ENCODE measurements around the gene RAB40C. TPM values are rescaled to one million over a fixed set of nuclear protein-coding genes. Genes with fewer than 3 reads are reported as not detected.

The RAB40C gene
- total and polyA plus RNA-seq, 4 donors = 9.5 to 40.7 (median 18.7) TPM

GRCh38 chr16:635573-636205 lies 45.8 kb downstream of the RAB40C start:
- DNase-seq = no peak
- intact Hi-C loops (cut with DNase I) = loop anchor here in 1 of 2 donors (5.0 kb wide), 1 partner anchor 48 kb away; no protein-coding TSS in a partner anchor
- Histone ChIP-seq H3K36me3 (ENCODE audit: control insufficient read depth in 1 of 2, insufficient read depth in 2 of 2, low read length in 1 of 2) (peaks cover 0 to 2% of the 10 kb centered on the region in 2 donors), H3K9me3 (ENCODE audit: control insufficient read depth, low read length) (no peaks in the 10 kb centered on the region), H3K27ac (ENCODE audit: low read depth in 1 of 2, low read length in 2 of 2) (no peak overlapping the region), H3K4me1 (ENCODE audit: control insufficient read depth in 1 of 2, insufficient read depth in 2 of 2, low read length in 2 of 2) (no peaks in the 10 kb centered on the region), H3K27me3 (ENCODE audit: control insufficient read depth in 1 of 2, insufficient read depth in 2 of 2, low read length in 1 of 2) (no peaks in the 10 kb centered on the region), H3K4me3 (ENCODE audit: low read length in 2 of 2) (peak overlapping the region; percentile 55 to 84)
- no peak for ATAC-seq (ENCODE audit: low FRiP score)
- WGBS, 2 donors = 4 to 6% methylated on average over 44 to 55 of the region's 55 CpGs

GRCh38 chr16:636206-637080 lies 46.6 kb downstream of the RAB40C start, which contains the start of gene METTL26:
Gene METTL26 (minus strand): TSS chr16:636305. CDS start chr16:636290, 15 bp downstream.
- Histone ChIP-seq H3K9me3 (ENCODE audit: control insufficient read depth, low read length) (no peaks in the 10 kb centered on the region), H3K4me1 (ENCODE audit: control insufficient read depth in 1 of 2, insufficient read depth in 2 of 2, low read length in 2 of 2) (no peaks in the 10 kb centered on the region), H3K27me3 (ENCODE audit: control insufficient read depth in 1 of 2, insufficient read depth in 2 of 2, low read length in 1 of 2) (no peaks in the 10 kb centered on the region), H3K4me3 (ENCODE audit: low read length in 2 of 2) (peak within 1 kb of the TSS; percentile 84 to 86), H3K36me3 (ENCODE audit: control insufficient read depth in 1 of 2, insufficient read depth in 2 of 2, low read length in 1 of 2) (peaks cover 0 to 2% of the 10 kb centered on the region in 2 donors), H3K27ac (ENCODE audit: low read depth in 1 of 2, low read length in 2 of 2) (peak within 1 kb of the TSS in 1 of 2 donors; percentile 89)
- peak; percentile 98 to 99 for DNase-seq
- 0% methylated on average over 70 to 91 of the region's 91 CpGs for WGBS, 2 donors
- peak; percentile 93 for ATAC-seq (ENCODE audit: low FRiP score)
- intact Hi-C loops (cut with DNase I) = loop anchor here in 1 of 2 donors (5.0 kb wide), 1 partner anchor 49 kb away; no protein-coding TSS in a partner anchor

- Histone ChIP-seq H3K9me3 (ENCODE audit: control insufficient read depth, low read length) (no peaks in the 10 kb centered on the region), H3K4me3 (ENCODE audit: low read length in 2 of 2) (peak overlapping the region; percentile 84 to 86), H3K27me3 (ENCODE audit: control insufficient read depth in 1 of 2, insufficient read depth in 2 of 2, low read length in 1 of 2) (no peaks in the 10 kb centered on the region), H3K27ac (ENCODE audit: low read depth in 1 of 2, low read length in 2 of 2) (peak overlapping the region in 1 of 2 donors; percentile 43), H3K36me3 (ENCODE audit: control insufficient read depth in 1 of 2, insufficient read depth in 2 of 2, low read length in 1 of 2) (peaks cover 0 to 2% of the 10 kb centered on the region in 2 donors), H3K4me1 (ENCODE audit: control insufficient read depth in 1 of 2, insufficient read depth in 2 of 2, low read length in 2 of 2) (no peaks in the 10 kb centered on the region)
- intact Hi-C loops (cut with DNase I) = loop anchor here in 1 of 2 donors (5.0 kb wide), 1 partner anchor 50 kb away; no protein-coding TSS in a partner anchor
- DNase-seq (peak; percentile 93 to 97), ATAC-seq (ENCODE audit: low FRiP score) (peak; percentile 92)
- WGBS, 2 donors = 15 to 18% methylated on average over 33 to 53 of the region's 53 CpGs
Measured at GRCh38 chr16:637081-638018, 47.5 kb downstream of the RAB40C start.

- ATAC-seq (ENCODE audit: low FRiP score) = no peak
- H3K4me3 ChIP-seq (ENCODE audit: low read length in 2 of 2) = no peak overlapping the region
- intact Hi-C loops (cut with DNase I) = loop anchor here in 1 of 2 donors (5.0 kb wide), 1 partner anchor 51 kb away; no protein-coding TSS in a partner anchor
- H3K27me3 ChIP-seq (ENCODE audit: control insufficient read depth in 1 of 2, insufficient read depth in 2 of 2, low read length in 1 of 2) = no peaks in the 10 kb centered on the region
- WGBS, 2 donors = 87 to 89% methylated on average over 14 to 15 of the region's 15 CpGs
- no peaks in the 10 kb centered on the region for H3K9me3 ChIP-seq (ENCODE audit: control insufficient read depth, low read length)
- H3K27ac ChIP-seq (ENCODE audit: low read depth in 1 of 2, low read length in 2 of 2) = no peak overlapping the region
- DNase-seq = no peak
- no peaks in the 10 kb centered on the region for H3K4me1 ChIP-seq (ENCODE audit: control insufficient read depth in 1 of 2, insufficient read depth in 2 of 2, low read length in 2 of 2)
- peaks cover 0 to 2% of the 10 kb centered on the region in 2 donors for H3K36me3 ChIP-seq (ENCODE audit: control insufficient read depth in 1 of 2, insufficient read depth in 2 of 2, low read length in 1 of 2)
Measured at GRCh38 chr16:638034-638543, 48.2 kb downstream of the RAB40C start.

- intact Hi-C loops (cut with DNase I) = loop anchor here in 1 of 2 donors (5.0 kb wide), 1 partner anchor 52 kb away; no protein-coding TSS in a partner anchor
- H3K4me3 ChIP-seq (ENCODE audit: low read length in 2 of 2) = no peak overlapping the region
- no peaks in the 10 kb centered on the region for H3K4me1 ChIP-seq (ENCODE audit: control insufficient read depth in 1 of 2, insufficient read depth in 2 of 2, low read length in 2 of 2)
- no peaks in the 10 kb centered on the region for H3K36me3 ChIP-seq (ENCODE audit: control insufficient read depth in 1 of 2, insufficient read depth in 2 of 2, low read length in 1 of 2)
- 82 to 85% methylated on average over 9 of the region's 9 CpGs for WGBS, 2 donors
- H3K27ac ChIP-seq (ENCODE audit: low read depth in 1 of 2, low read length in 2 of 2) = no peak overlapping the region
- no peaks in the 10 kb centered on the region for H3K9me3 ChIP-seq (ENCODE audit: control insufficient read depth, low read length)
- H3K27me3 ChIP-seq (ENCODE audit: control insufficient read depth in 1 of 2, insufficient read depth in 2 of 2, low read length in 1 of 2) = no peaks in the 10 kb centered on the region
- no peak for DNase-seq
- ATAC-seq (ENCODE audit: low FRiP score) = no peak
Measured at GRCh38 chr16:638836-639235, 49.0 kb downstream of the RAB40C start.

- Histone ChIP-seq H3K36me3 (ENCODE audit: control insufficient read depth in 1 of 2, insufficient read depth in 2 of 2, low read length in 1 of 2) (no peaks in the 10 kb centered on the region), H3K27ac (ENCODE audit: low read depth in 1 of 2, low read length in 2 of 2) (no peak overlapping the region), H3K4me1 (ENCODE audit: control insufficient read depth in 1 of 2, insufficient read depth in 2 of 2, low read length in 2 of 2) (no peaks in the 10 kb centered on the region), H3K27me3 (ENCODE audit: control insufficient read depth in 1 of 2, insufficient read depth in 2 of 2, low read length in 1 of 2) (no peaks in the 10 kb centered on the region), H3K4me3 (ENCODE audit: low read length in 2 of 2) (no peak overlapping the region), H3K9me3 (ENCODE audit: control insufficient read depth, low read length) (no peaks in the 10 kb centered on the region)
- intact Hi-C loops (cut with DNase I) = no loop called here
- WGBS, 2 donors = 92% methylated on average over 5 of the region's 5 CpGs
- no peak for ATAC-seq (ENCODE audit: low FRiP score)
- DNase-seq = no peak
Measured at GRCh38 chr16:640614-641013, 50.7 kb downstream of the RAB40C start.

GRCh38 chr16:641326-642188 lies 51.7 kb downstream of the RAB40C start, which contains the start of gene MCRIP2:
Gene MCRIP2 (plus strand): TSS chr16:641828. CDS start chr16:641992, 164 bp downstream.
- H3K27me3 ChIP-seq (ENCODE audit: control insufficient read depth in 1 of 2, insufficient read depth in 2 of 2, low read length in 1 of 2) = no peaks in the 10 kb centered on the region
- H3K27ac ChIP-seq (ENCODE audit: low read depth in 1 of 2, low read length in 2 of 2) = peak within 1 kb of the TSS in 1 of 2 donors; percentile 26
- no peaks in the 10 kb centered on the region for H3K36me3 ChIP-seq (ENCODE audit: control insufficient read depth in 1 of 2, insufficient read depth in 2 of 2, low read length in 1 of 2)
- DNase-seq (peak; percentile 93), ATAC-seq (ENCODE audit: low FRiP score) (peak; percentile 65)
- no peaks in the 10 kb centered on the region for H3K9me3 ChIP-seq (ENCODE audit: control insufficient read depth, low read length)
- H3K4me1 ChIP-seq (ENCODE audit: control insufficient read depth in 1 of 2, insufficient read depth in 2 of 2, low read length in 2 of 2) = no peaks in the 10 kb centered on the region
- H3K4me3 ChIP-seq (ENCODE audit: low read length in 2 of 2) = peak within 1 kb of the TSS; percentile 46 to 80
- intact Hi-C loops (cut with DNase I) = no loop called here
- 2% methylated on average over 43 to 81 of the region's 81 CpGs for WGBS, 2 donors
